Measurements from ENCODE around the gene PRADC1.

- TF ChIP-seq POLR2A (IDR thresholded peaks at IDR 0.05; ENCODE audit: low read length) = no peak
- TF ChIP-seq GATA1 (IDR thresholded peaks at IDR 0.05; ENCODE audit: low read depth, low read length) = no peak
Measured at GRCh38 chr2:73262108-73262651, 29.1 kb upstream of the PRADC1 start.

Measured in erythroblast (primary cell).